ENCODE data around the gene PPP1CA.

DNA sequence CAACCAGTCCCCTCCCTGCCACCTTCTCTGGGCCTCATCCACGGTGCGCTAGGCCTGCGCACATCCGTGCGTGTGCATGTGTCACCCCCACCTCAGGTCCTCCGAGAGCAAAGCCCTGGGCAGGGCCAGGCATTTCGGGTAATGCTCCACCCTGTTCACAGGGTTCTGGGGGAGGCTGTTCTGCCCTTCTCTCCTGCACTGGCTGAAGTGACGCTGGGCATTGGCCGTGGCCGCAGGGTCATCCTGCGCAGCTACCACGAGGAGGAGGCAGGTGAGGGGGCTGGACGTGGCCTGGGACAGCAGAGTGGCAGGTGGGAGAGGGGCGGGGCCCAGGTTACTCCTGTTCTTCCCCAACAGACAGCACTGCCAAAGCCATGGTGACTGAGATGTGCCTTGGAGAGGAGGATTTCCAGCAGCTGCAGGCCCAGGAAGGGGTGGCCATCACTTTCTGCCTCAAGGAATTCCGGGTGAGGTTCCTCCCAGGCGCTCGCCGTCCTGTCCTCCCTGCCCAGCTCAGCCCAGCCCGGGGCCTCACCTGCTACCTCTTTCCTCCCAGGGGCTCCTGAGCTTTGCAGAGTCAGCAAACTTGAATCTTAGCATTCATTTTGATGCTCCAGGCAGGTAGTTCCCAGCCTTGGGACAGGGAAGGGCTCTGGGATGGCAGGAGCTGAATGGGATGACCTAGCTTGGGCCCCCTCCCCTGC is 6.0 kb downstream of the PPP1CA start:
- no peak for TF ChIP-seq EZH2 (IDR thresholded peaks at IDR 0.05; ENCODE audit: borderline replicate concordance, low read depth, low read length, severe bottlenecking)
- TF ChIP-seq, protein P1, sequence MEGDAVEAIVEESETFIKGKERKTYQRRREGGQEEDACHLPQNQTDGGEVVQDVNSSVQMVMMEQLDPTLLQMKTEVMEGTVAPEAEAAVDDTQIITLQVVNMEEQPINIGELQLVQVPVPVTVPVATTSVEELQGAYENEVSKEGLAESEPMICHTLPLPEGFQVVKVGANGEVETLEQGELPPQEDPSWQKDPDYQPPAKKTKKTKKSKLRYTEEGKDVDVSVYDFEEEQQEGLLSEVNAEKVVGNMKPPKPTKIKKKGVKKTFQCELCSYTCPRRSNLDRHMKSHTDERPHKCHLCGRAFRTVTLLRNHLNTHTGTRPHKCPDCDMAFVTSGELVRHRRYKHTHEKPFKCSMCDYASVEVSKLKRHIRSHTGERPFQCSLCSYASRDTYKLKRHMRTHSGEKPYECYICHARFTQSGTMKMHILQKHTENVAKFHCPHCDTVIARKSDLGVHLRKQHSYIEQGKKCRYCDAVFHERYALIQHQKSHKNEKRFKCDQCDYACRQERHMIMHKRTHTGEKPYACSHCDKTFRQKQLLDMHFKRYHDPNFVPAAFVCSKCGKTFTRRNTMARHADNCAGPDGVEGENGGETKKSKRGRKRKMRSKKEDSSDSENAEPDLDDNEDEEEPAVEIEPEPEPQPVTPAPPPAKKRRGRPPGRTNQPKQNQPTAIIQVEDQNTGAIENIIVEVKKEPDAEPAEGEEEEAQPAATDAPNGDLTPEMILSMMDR (IDR thresholded peaks at IDR 0.05; ENCODE audit: borderline replicate concordance, extremely low read depth, low read length, poor library complexity, severe bottlenecking) = no peak
